ENCODE measurements around the gene ARHGAP12. TPM values are rescaled to one million over a fixed set of nuclear protein-coding genes. Genes with fewer than 3 reads are reported as not detected.

Gene ARHGAP12
- polyA plus RNA-seq, 1 of the 3 experiments (the other 2 are of a cell fraction) = 8.6 TPM

GRCh38 chr10:31822616-31823318 is 105.9 kb downstream of the ARHGAP12 start:
- no peak for DNase-seq
- no peak for TF ChIP-seq YY1 (IDR thresholded peaks at IDR 0.05; ENCODE audit: low read depth)
- no peak for TF ChIP-seq IRF3 (IDR thresholded peaks at IDR 0.05; ENCODE audit: low read depth, low read length)
- TF ChIP-seq MXI1 (IDR thresholded peaks at IDR 0.05; ENCODE audit: low read depth, low read length) = no peak
- H2AFZ ChIP-seq (ENCODE audit: low read depth) = no peak overlapping the region
- no peak overlapping the region for H3K27ac ChIP-seq (ENCODE audit: low read depth in 2 of 2, low read length in 1 of 2)
- H3K9me3 ChIP-seq = no peaks in the 10 kb centered on the region
- H3K9me2 ChIP-seq = no peaks in the 10 kb centered on the region
- H3K79me2 ChIP-seq (ENCODE audit: insufficient read depth) = peaks cover 11% of the 10 kb centered on the region; the same call in 1 of the 2 replicates
- H3F3A ChIP-seq (replicated peaks; ENCODE audit: insufficient read depth) = peaks cover 8% of the 10 kb centered on the region
- H3K4me1 ChIP-seq (ENCODE audit: control insufficient read depth in 1 of 2, insufficient read depth in 2 of 2, low read depth in 1 of 2, low read length in 1 of 2) = peaks cover 3 to 4% of the 10 kb centered on the region in 2 experiments; a peak in 3 of 4 replicates
- WGBS (ENCODE audit: low lambda C conversion rate) = 90% methylated on average over 8 of the region's 8 CpGs
- H3K9ac ChIP-seq = no peak overlapping the region
- H3K36me3 ChIP-seq (replicated peaks in 1 of 2; ENCODE audit: control insufficient read depth in 1 of 2, insufficient read depth in 2 of 2, low read length in 1 of 2) = peaks cover 23 to 64% of the 10 kb centered on the region in 2 experiments
- H3K4me3 ChIP-seq (ENCODE audit: low read depth in 2 of 2, low read length in 1 of 2) = no peak overlapping the region
- H3K4me2 ChIP-seq = no peak overlapping the region
- POLR2A ChIA-PET = no interaction called here
- H3K27me3 ChIP-seq (ENCODE audit: insufficient read depth) = no peaks in the 10 kb centered on the region
- CTCF ChIA-PET = interaction anchor here (1.8 kb wide), 1 partner anchor 388 kb away, joined by 5 read pairs; no protein-coding TSS in a partner anchor
- no peaks in the 10 kb centered on the region for H4K20me1 ChIP-seq (ENCODE audit: insufficient read depth)

GRCh38 chr10:31822150-31822549 is 106.5 kb downstream of the ARHGAP12 start:
- Histone ChIP-seq H3K4me3 (ENCODE audit: low read depth in 2 of 2, low read length in 1 of 2) (no peak overlapping the region), H2AFZ (ENCODE audit: low read depth) (no peak overlapping the region), H3K27me3 (ENCODE audit: insufficient read depth) (no peaks in the 10 kb centered on the region), H3K4me1 (ENCODE audit: control insufficient read depth in 1 of 2, insufficient read depth in 2 of 2, low read depth in 1 of 2, low read length in 1 of 2) (peaks cover 3 to 4% of the 10 kb centered on the region in 2 experiments; a peak in 3 of 4 replicates), H3K9me2 (no peaks in the 10 kb centered on the region), H3K79me2 (ENCODE audit: insufficient read depth) (peaks cover 10% of the 10 kb centered on the region; the same call in 1 of the 2 replicates), H3K9ac (no peak overlapping the region), H3K4me2 (no peak overlapping the region), H4K20me1 (ENCODE audit: insufficient read depth) (no peaks in the 10 kb centered on the region), H3F3A (replicated peaks; ENCODE audit: insufficient read depth) (peaks cover 14% of the 10 kb centered on the region), H3K27ac (ENCODE audit: low read depth in 2 of 2, low read length in 1 of 2) (no peak overlapping the region), H3K9me3 (no peaks in the 10 kb centered on the region), H3K36me3 (replicated peaks in 1 of 2; ENCODE audit: control insufficient read depth in 1 of 2, insufficient read depth in 2 of 2, low read length in 1 of 2) (peaks cover 27 to 70% of the 10 kb centered on the region in 2 experiments)
- no peak for DNase-seq
- WGBS (ENCODE audit: low lambda C conversion rate) = 97% methylated on average over 4 of the region's 4 CpGs
- no peak for TF ChIP-seq FOSL2 (IDR thresholded peaks at IDR 0.05; ENCODE audit: borderline replicate concordance, low read depth)
- no peak for TF ChIP-seq TCF12 (IDR thresholded peaks at IDR 0.05)
- TF ChIP-seq IRF3 (IDR thresholded peaks at IDR 0.05; ENCODE audit: low read depth, low read length) = no peak
- TF ChIP-seq PBX3 (IDR thresholded peaks at IDR 0.05) = no peak
- no peak for TF ChIP-seq NFIC (IDR thresholded peaks at IDR 0.05; ENCODE audit: borderline replicate concordance)
- no peak for TF ChIP-seq TEAD4 (IDR thresholded peaks at IDR 0.05; ENCODE audit: borderline replicate concordance, insufficient read depth)
- no peak for TF ChIP-seq YY1 (IDR thresholded peaks at IDR 0.05; ENCODE audit: low read depth)
- TF ChIP-seq NRF1 (IDR thresholded peaks at IDR 0.05; ENCODE audit: low read depth, low read length) = no peak
- TF ChIP-seq SIN3A (IDR thresholded peaks at IDR 0.05; ENCODE audit: borderline replicate concordance, low read depth, low read length) = no peak
- no peak for TF ChIP-seq ELF1 (IDR thresholded peaks at IDR 0.05)
- no peak for TF ChIP-seq POLR2AphosphoS5 (IDR thresholded peaks at IDR 0.05; ENCODE audit: low read depth, low read length)
- no peak for TF ChIP-seq MEF2A (IDR thresholded peaks at IDR 0.05; ENCODE audit: borderline replicate concordance, low read depth)
- ChIA-PET POLR2A (no interaction called here), CTCF (interaction anchor here (1.0 to 1.8 kb wide), 4 partner anchors 14 to 1038 kb away, joined by 3 to 5 read pairs (median 4); no protein-coding TSS in a partner anchor)
